Transverse colon (tissue), 4 donors: Measurements from ENCODE around the gene NCKAP5. TPM values are rescaled to one million over a fixed set of nuclear protein-coding genes. Genes with fewer than 3 reads are reported as not detected.

Experiments used
- DNase-seq: peaks from one replicate; pipeline ENCODE4 v3.0.0-alpha.2; 2019
- H3K27ac ChIP-seq, 4 donors: fragments of 200-600 bp; sonication (generic); 2 replicates each; pipeline ENCODE4 v1.5.1; 2016 to 2018; ENCODE audit warnings: inconsistent platforms in 4 of 4
- H3K27me3 ChIP-seq: fragments of 200-600 bp; sonication (generic); 2 replicates; pipeline ENCODE4 v1.5.1; 2017; ENCODE audit warnings: inconsistent platforms
- H3K36me3 ChIP-seq, 4 donors: fragments of 200-600 bp; sonication (generic); 2 replicates each; pipeline ENCODE4 v1.5.1; 2017 to 2019; ENCODE audit warnings: inconsistent platforms in 4 of 4
- H3K4me1 ChIP-seq, 4 donors: fragments of 200-600 bp; sonication (generic); 2 replicates each; pipeline ENCODE4 v1.5.1; 2017 to 2020; ENCODE audit warnings: inconsistent platforms in 4 of 4
- H3K4me3 ChIP-seq, 4 donors: fragments of 200-600 bp; sonication (generic); 1 replicate in 1 of 4; 2 replicates in 3 of 4; pipeline versions ENCODE4 v1.5.1 to v1.6.1; 2017 to 2019; ENCODE audit warnings: inconsistent platforms in 4 of 4
- H3K9me3 ChIP-seq, 2 donors: fragments of 200-600 bp; sonication (generic); 2 replicates each; pipeline ENCODE4 v1.5.1; 2017 to 2019; ENCODE audit warnings: inconsistent platforms in 2 of 2
- CTCF ChIP-seq, 5 experiments: fragments of 200-600 bp in 3 of 5; fragments of 450-650 bp in 2 of 5; sonication (generic) in 3 of 5; IDR thresholded peaks; 1 replicate in 2 of 5; 2 replicates in 3 of 5; pipeline ENCODE4 v1.5.1; 2016 to 2017; ENCODE audit warnings: antibody characterized with exemption in 5 of 5, inconsistent platforms in 3 of 5, mild to moderate bottlenecking in 2 of 5, moderate library complexity in 1 of 5
- EP300 ChIP-seq: sonication (generic); formaldehyde crosslinking; IDR thresholded peaks from one replicate; pipeline ENCODE4 v1.6.1; 2017; ENCODE audit warnings: antibody characterized with exemption, low read depth
- POLR2A ChIP-seq: fragments of 450-650 bp; IDR thresholded peaks from one replicate; pipeline ENCODE4 v1.6.1; 2016; ENCODE audit warnings: antibody characterized with exemption, mild to moderate bottlenecking, moderate library complexity
- POLR2AphosphoS5 ChIP-seq, 3 donors: sonication (generic); formaldehyde crosslinking; IDR thresholded peaks; one replicate each; pipeline ENCODE4 v1.6.1; 2016; ENCODE audit warnings: antibody characterized with exemption in 3 of 3
- WGBS, 2 donors: methylation state at CpG; one replicate each; pipeline ENCODE4 v1.1.5; 2018; ENCODE audit warnings: low coverage in 1 of 2; 5-methylcytosine and 5-hydroxymethylcytosine counted together
- in situ Hi-C, 4 donors: fragments of 200-750 bp; cut with MboI; loops; one replicate each; pipeline versions ENCODE4 v1.15.0 to v1.15.1; 2017; ENCODE audit warnings: low sequenced_read_pairs in 3 of 4, low pct_ligation_motif_present in 1 of 4, low pct_unique_long_range_greater_than_20kb in 1 of 4
- intact Hi-C: fragments of 100-400 bp; cut with DNase I; formaldehyde crosslinking; loops from one replicate; pipeline ENCODE4 v1.15.1; 2023; ENCODE audit warnings: low total_unique reads
- total RNA-seq, 4 donors: library from RNA; depleted of rRNA; stranded (reverse); fragments of >200 nt; gene quantifications; one replicate each; pipeline ENCODE4 v1.1.0, GENCODE V29; 2016

NCKAP5 gene
- total RNA-seq, 4 donors from 2014 or later: 1.1 to 10.9 (median 5.0) TPM

GRCh38 chr2:133123393-133123792, 444.9 kb downstream of the NCKAP5 start:
- 78 to 96% methylated on average over 1 of the region's 1 CpG for WGBS, 2 donors
- H3K27ac ChIP-seq: no peak overlapping the region
- H3K27me3 ChIP-seq: no peaks in the 10 kb centered on the region
- H3K36me3 ChIP-seq: no peaks in the 10 kb centered on the region
- intact Hi-C loops: no loop called here
- H3K9me3 ChIP-seq: no peaks in the 10 kb centered on the region
- H3K4me1 ChIP-seq: peaks cover 0 to 11% (median 0%) of the 10 kb centered on the region in 4 donors
- no peak overlapping the region for H3K4me3 ChIP-seq
- in situ Hi-C loops: no loop called here
- DNase-seq: no peak
- TF ChIP-seq EP300 (no peak), POLR2A (no peak), CTCF (IDR thresholded peaks at IDR 0.05) (no peak), POLR2AphosphoS5 (IDR thresholded peaks at IDR 0.05) (no peak)

- TF ChIP-seq POLR2AphosphoS5 (IDR thresholded peaks at IDR 0.05) (no peak), CTCF (IDR thresholded peaks at IDR 0.05) (no peak), POLR2A (no peak), EP300 (no peak)
- DNase-seq: no peak
- WGBS, 2 donors: 16 to 29% methylated on average over 1 of the region's 1 CpG
- in situ Hi-C loops (no loop called here), intact Hi-C loops (no loop called here)
- no peaks in the 10 kb centered on the region for H3K27me3 ChIP-seq
- H3K4me3 ChIP-seq: no peak overlapping the region
- H3K27ac ChIP-seq: no peak overlapping the region
- H3K36me3 ChIP-seq: no peaks in the 10 kb centered on the region
- H3K9me3 ChIP-seq: no peaks in the 10 kb centered on the region
- peaks cover 0 to 11% (median 0%) of the 10 kb centered on the region in 4 donors for H3K4me1 ChIP-seq
Measured at GRCh38 chr2:133122529-133122928, 445.7 kb downstream of the NCKAP5 start.

GRCh38 chr2:133120310-133120709, 448.0 kb downstream of the NCKAP5 start:
- Histone ChIP-seq H3K9me3 (no peaks in the 10 kb centered on the region), H3K36me3 (no peaks in the 10 kb centered on the region), H3K27me3 (no peaks in the 10 kb centered on the region), H3K27ac (no peak overlapping the region), H3K4me3 (no peak overlapping the region), H3K4me1 (peaks cover 0 to 11% (median 0%) of the 10 kb centered on the region in 4 donors)
- in situ Hi-C loops: no loop called here
- intact Hi-C loops: no loop called here
- no peak for TF ChIP-seq EP300
- no peak for TF ChIP-seq CTCF (IDR thresholded peaks at IDR 0.05)
- no peak for TF ChIP-seq POLR2A
- no peak for TF ChIP-seq POLR2AphosphoS5 (IDR thresholded peaks at IDR 0.05)
- 24 to 40% methylated on average over 1 of the region's 1 CpG for WGBS, 2 donors
- DNase-seq: no peak

DNA sequence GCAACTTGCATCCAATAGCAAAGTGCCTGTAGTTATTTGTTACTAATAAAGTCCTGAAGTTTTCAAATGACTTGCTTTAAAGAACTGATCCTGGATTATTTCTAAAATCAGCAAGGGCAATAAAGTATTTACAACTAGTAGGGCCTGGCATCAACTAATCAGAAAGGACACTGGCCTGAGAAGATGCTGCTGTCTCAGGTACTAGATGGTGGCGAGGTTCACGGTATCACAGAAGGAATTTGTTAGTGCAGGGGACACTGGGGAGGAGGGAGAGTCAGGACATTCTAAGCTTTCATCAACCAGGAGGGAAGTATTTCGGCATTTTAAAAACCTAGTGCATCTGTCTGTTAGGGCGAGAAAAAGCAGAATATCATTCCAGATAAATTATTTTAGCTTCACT, 458.1 kb downstream of the NCKAP5 start:
- Histone ChIP-seq H3K36me3 (no peaks in the 10 kb centered on the region), H3K27me3 (no peaks in the 10 kb centered on the region), H3K4me3 (no peak overlapping the region), H3K27ac (no peak overlapping the region), H3K4me1 (no peaks in the 10 kb centered on the region), H3K9me3 (no peaks in the 10 kb centered on the region)
- TF ChIP-seq EP300 (no peak), POLR2AphosphoS5 (IDR thresholded peaks at IDR 0.05) (no peak), POLR2A (no peak), CTCF (IDR thresholded peaks at IDR 0.05) (no peak)
- no peak for DNase-seq
- 88 to 92% methylated on average over 3 to 4 of the region's 4 CpGs for WGBS, 2 donors
- intact Hi-C loops: loop anchor here (5.0 kb wide), 1 partner anchor 1528 kb away; no protein-coding TSS in a partner anchor
- in situ Hi-C loops: no loop called here
